ENCODE results near the gene GSC. TPM values are rescaled to one million over a fixed set of nuclear protein-coding genes. Genes with fewer than 3 reads are reported as not detected.

The GSC gene
- total and polyA plus RNA-seq, 12 donors: 0.06 to 0.61 (median 0.19) TPM; not detected in 7

GRCh38 chr14:94779713-94780112 is 9.8 kb upstream of the GSC start:
- peaks cover 31% of the 10 kb centered on the region for H3K27me3 ChIP-seq
- H3K4me1 ChIP-seq (replicated peaks in 1 of 2): no peaks in the 10 kb centered on the region
- H3K9me3 ChIP-seq (replicated peaks in 1 of 3): no peaks in the 10 kb centered on the region
- H3K27ac ChIP-seq: no peak overlapping the region
- intact Hi-C loops (cut with DNase I): no loop called here
- H3K4me3 ChIP-seq: no peak overlapping the region
- H3K36me3 ChIP-seq (replicated peaks in 1 of 2): no peaks in the 10 kb centered on the region
- WGBS, 4 donors: 73 to 95% (median 88%) methylated on average over 5 of the region's 5 CpGs
- DNase-seq: no peak
- TF ChIP-seq POLR2A (IDR thresholded peaks at IDR 0.05): no peak
- no peak for TF ChIP-seq CTCF (IDR thresholded peaks at IDR 0.05)

GRCh38 chr14:94775871-94776210 is 5.9 kb upstream of the GSC start:
- TF ChIP-seq CTCF (IDR thresholded peaks at IDR 0.05) (no peak), POLR2A (IDR thresholded peaks at IDR 0.05) (no peak)
- no peaks in the 10 kb centered on the region for H3K9me3 ChIP-seq (replicated peaks in 1 of 3)
- H3K4me1 ChIP-seq (replicated peaks in 1 of 2): no peaks in the 10 kb centered on the region
- H3K27ac ChIP-seq: no peak overlapping the region
- H3K4me3 ChIP-seq: no peak overlapping the region
- H3K36me3 ChIP-seq (replicated peaks in 1 of 2): no peaks in the 10 kb centered on the region
- intact Hi-C loops (cut with DNase I): no loop called here
- H3K27me3 ChIP-seq: peaks cover 69% of the 10 kb centered on the region
- WGBS, 4 donors: 20 to 31% (median 27%) methylated on average over 2 of the region's 2 CpGs
- DNase-seq: no peak

GRCh38 chr14:94775091-94775870 is 5.4 kb upstream of the GSC start:
- peaks cover 70% of the 10 kb centered on the region for H3K27me3 ChIP-seq
- no peaks in the 10 kb centered on the region for H3K9me3 ChIP-seq (replicated peaks in 1 of 3)
- H3K36me3 ChIP-seq (replicated peaks in 1 of 2): no peaks in the 10 kb centered on the region
- intact Hi-C loops (cut with DNase I): no loop called here
- no peak for DNase-seq
- no peak overlapping the region for H3K4me3 ChIP-seq
- TF ChIP-seq CTCF (IDR thresholded peaks at IDR 0.05) (no peak), POLR2A (IDR thresholded peaks at IDR 0.05) (no peak)
- WGBS, 4 donors: 24 to 35% (median 32%) methylated on average over 20 of the region's 20 CpGs
- H3K27ac ChIP-seq: no peak overlapping the region
- no peaks in the 10 kb centered on the region for H3K4me1 ChIP-seq (replicated peaks in 1 of 2)

- DNase-seq: no peak
- H3K9me3 ChIP-seq (replicated peaks in 1 of 3): no peaks in the 10 kb centered on the region
- H3K27me3 ChIP-seq: peaks cover 72% of the 10 kb centered on the region
- intact Hi-C loops (cut with DNase I): no loop called here
- peaks cover 3 to 5% of the 10 kb centered on the region in 2 donors for H3K4me1 ChIP-seq (replicated peaks in 1 of 2)
- no peak overlapping the region for H3K4me3 ChIP-seq
- no peak overlapping the region for H3K27ac ChIP-seq
- TF ChIP-seq CTCF (IDR thresholded peaks at IDR 0.05) (no peak), POLR2A (IDR thresholded peaks at IDR 0.05) (no peak)
- 20 to 25% (median 23%) methylated on average over 11 of the region's 11 CpGs for WGBS, 4 donors
- H3K36me3 ChIP-seq (replicated peaks in 1 of 2): no peaks in the 10 kb centered on the region
Observed at GRCh38 chr14:94774344-94775090, 4.6 kb upstream of the GSC start.
